ENCODE measurements around the gene CELF4. TPM values are rescaled to one million over a fixed set of nuclear protein-coding genes. Genes with fewer than 3 reads are reported as not detected.

Gene CELF4
- total and polyA plus RNA-seq, 2 experiments from 2014 or later, result 0.24 TPM; not detected in 1

- no peak for TF ChIP-seq EZH2phosphoT487 (IDR thresholded peaks at IDR 0.05; ENCODE audit: insufficient read depth, low read depth)
- no peak for TF ChIP-seq EZH2 (IDR thresholded peaks at IDR 0.05; ENCODE audit: insufficient read depth, poor library complexity, severe bottlenecking)
- Histone ChIP-seq H3K36me3 (ENCODE audit: low read depth) (no peaks in the 10 kb centered on the region), H3K4me2 (ENCODE audit: unreplicated experiment) (no peak overlapping the region), H3K9me2 (ENCODE audit: insufficient read depth) (no peaks in the 10 kb centered on the region), H3K4me1 (ENCODE audit: insufficient read depth) (no peaks in the 10 kb centered on the region), H3F3A (ENCODE audit: insufficient read depth) (no peaks in the 10 kb centered on the region), H3K9ac (no peak overlapping the region), H3K4me3 (no peak overlapping the region), H2AFZ (no peak overlapping the region), H3K27me3 (replicated peaks; ENCODE audit: insufficient read depth) (peaks cover 28% of the 10 kb centered on the region), H3K79me2 (ENCODE audit: insufficient read depth) (no peaks in the 10 kb centered on the region), H3K9me3 (ENCODE audit: low read depth) (no peaks in the 10 kb centered on the region), H3K27ac (no peak overlapping the region), H4K20me1 (ENCODE audit: insufficient read depth) (no peaks in the 10 kb centered on the region)
- WGBS, 2 experiments (ENCODE audit: low coverage in 1 of 2, low lambda C conversion rate in 2 of 2, missing lambda C conversion rate in 2 of 2), result 9% methylated on average over 17 of the region's 17 CpGs
- in situ Hi-C loops (cut with MboI), result no loop called here
- DNase-seq, result no peak
These were observed 26.9 kb downstream of the CELF4 start for GRCh38 chr18:37538526-37539205.

- Histone ChIP-seq H3K4me2 (ENCODE audit: unreplicated experiment) (no peak overlapping the region), H2AFZ (no peak overlapping the region), H4K20me1 (ENCODE audit: insufficient read depth) (no peaks in the 10 kb centered on the region), H3K9me2 (ENCODE audit: insufficient read depth) (no peaks in the 10 kb centered on the region), H3K4me1 (ENCODE audit: insufficient read depth) (no peaks in the 10 kb centered on the region), H3F3A (ENCODE audit: insufficient read depth) (no peaks in the 10 kb centered on the region), H3K79me2 (ENCODE audit: insufficient read depth) (no peaks in the 10 kb centered on the region), H3K27ac (no peak overlapping the region), H3K27me3 (replicated peaks; ENCODE audit: insufficient read depth) (peaks cover 28% of the 10 kb centered on the region), H3K9ac (no peak overlapping the region), H3K4me3 (no peak overlapping the region), H3K36me3 (ENCODE audit: low read depth) (no peaks in the 10 kb centered on the region), H3K9me3 (ENCODE audit: low read depth) (no peaks in the 10 kb centered on the region)
- peak; percentile 83 for DNase-seq
- TF ChIP-seq EZH2phosphoT487 (IDR thresholded peaks at IDR 0.05; ENCODE audit: insufficient read depth, low read depth), result no peak
- TF ChIP-seq EZH2 (IDR thresholded peaks at IDR 0.05; ENCODE audit: insufficient read depth, poor library complexity, severe bottlenecking), result peak; percentile 44
- WGBS, 2 experiments (ENCODE audit: low coverage in 1 of 2, low lambda C conversion rate in 2 of 2, missing lambda C conversion rate in 2 of 2), result 14 to 17% methylated on average over 20 to 23 of the region's 23 CpGs
- in situ Hi-C loops (cut with MboI), result no loop called here
These were observed 27.6 kb downstream of the CELF4 start for GRCh38 chr18:37537868-37538525.

GRCh38 chr18:37536656-37537055 lies 28.9 kb downstream of the CELF4 start:
- Histone ChIP-seq H3K27ac (no peak overlapping the region), H4K20me1 (ENCODE audit: insufficient read depth) (no peaks in the 10 kb centered on the region), H2AFZ (no peak overlapping the region), H3K9me3 (ENCODE audit: low read depth) (no peaks in the 10 kb centered on the region), H3K9me2 (ENCODE audit: insufficient read depth) (no peaks in the 10 kb centered on the region), H3K36me3 (ENCODE audit: low read depth) (no peaks in the 10 kb centered on the region), H3F3A (ENCODE audit: insufficient read depth) (no peaks in the 10 kb centered on the region), H3K4me3 (no peak overlapping the region), H3K27me3 (replicated peaks; ENCODE audit: insufficient read depth) (peaks cover 28% of the 10 kb centered on the region), H3K79me2 (ENCODE audit: insufficient read depth) (no peaks in the 10 kb centered on the region), H3K9ac (no peak overlapping the region), H3K4me2 (ENCODE audit: unreplicated experiment) (no peak overlapping the region), H3K4me1 (ENCODE audit: insufficient read depth) (no peaks in the 10 kb centered on the region)
- TF ChIP-seq EZH2phosphoT487 (IDR thresholded peaks at IDR 0.05; ENCODE audit: insufficient read depth, low read depth) (no peak), EZH2 (IDR thresholded peaks at IDR 0.05; ENCODE audit: insufficient read depth, poor library complexity, severe bottlenecking) (no peak)
- no peak for DNase-seq
- 59 to 63% methylated on average over 9 of the region's 9 CpGs for WGBS, 2 experiments (ENCODE audit: low coverage in 1 of 2, low lambda C conversion rate in 2 of 2, missing lambda C conversion rate in 2 of 2)
- in situ Hi-C loops (cut with MboI), result no loop called here

- peak; percentile 58 for DNase-seq
- in situ Hi-C loops (cut with MboI), result no loop called here
- H4K20me1 ChIP-seq (ENCODE audit: insufficient read depth), result no peaks in the 10 kb centered on the region
- H3K36me3 ChIP-seq (ENCODE audit: low read depth), result no peaks in the 10 kb centered on the region
- no peaks in the 10 kb centered on the region for H3F3A ChIP-seq (ENCODE audit: insufficient read depth)
- H3K79me2 ChIP-seq (ENCODE audit: insufficient read depth), result no peaks in the 10 kb centered on the region
- H3K4me3 ChIP-seq, result no peak overlapping the region
- H3K9ac ChIP-seq, result no peak overlapping the region
- no peak for TF ChIP-seq EZH2 (IDR thresholded peaks at IDR 0.05; ENCODE audit: insufficient read depth, poor library complexity, severe bottlenecking)
- no peak for TF ChIP-seq EZH2phosphoT487 (IDR thresholded peaks at IDR 0.05; ENCODE audit: insufficient read depth, low read depth)
- H2AFZ ChIP-seq, result no peak overlapping the region
- H3K9me2 ChIP-seq (ENCODE audit: insufficient read depth), result no peaks in the 10 kb centered on the region
- H3K9me3 ChIP-seq (ENCODE audit: low read depth), result no peaks in the 10 kb centered on the region
- no peak overlapping the region for H3K4me2 ChIP-seq (ENCODE audit: unreplicated experiment)
- H3K27ac ChIP-seq, result no peak overlapping the region
- peaks cover 29% of the 10 kb centered on the region for H3K27me3 ChIP-seq (replicated peaks; ENCODE audit: insufficient read depth)
- 29 to 38% methylated on average over 4 of the region's 4 CpGs for WGBS, 2 experiments (ENCODE audit: low coverage in 1 of 2, low lambda C conversion rate in 2 of 2, missing lambda C conversion rate in 2 of 2)
- H3K4me1 ChIP-seq (ENCODE audit: insufficient read depth), result no peaks in the 10 kb centered on the region
These were observed 29.6 kb downstream of the CELF4 start for GRCh38 chr18:37535968-37536367.

Measured in GM23248 (cell line).